A673 (cell line): ENCODE results near the gene CYTH3. TPM values are rescaled to one million over a fixed set of nuclear protein-coding genes. Genes with fewer than 3 reads are reported as not detected.

Experiments used
- BruUV-seq: library from RNA; stranded (reverse); fragments of 400-500 nt; replicated peaks from 2 replicates; lab custom pipeline; 2021; lab: Mats Ljungman, UMichigan
- CTCF ChIA-PET: fragments of 300-600 bp; sonication (Branson Sonifier 250); formaldehyde crosslinking; loops from one replicate; lab custom pipeline; 2022; ENCODE audit warnings: antibody characterized with exemption; lab: Charles Lee
- POLR2A ChIA-PET: fragments of 300-600 bp; sonication (Branson Sonifier 250); formaldehyde crosslinking; loops from one replicate; lab custom pipeline; 2022; ENCODE audit warnings: antibody characterized with exemption; ENCODE audit not compliant: low non-redundant PET; lab: Charles Lee
- DNase-seq: peaks from one replicate; pipeline ENCODE4 v3.0.0-alpha.2; 2015; ENCODE audit warnings: low spot score
- H3K27ac ChIP-seq: fragments of 200-600 bp; sonication (generic); 2 replicates; pipeline ENCODE4 v1.5.1; 2016; ENCODE audit warnings: mixed run types, low read depth, mild to moderate bottlenecking, mixed read lengths, antibody characterized with exemption, low read length; ENCODE audit not compliant: poor library complexity, severe bottlenecking
- H3K27me3 ChIP-seq: fragments of 200-600 bp; sonication (generic); replicated peaks from 2 replicates; pipeline ENCODE4 v1.6.1; 2017; ENCODE audit warnings: mixed run types, low read depth, mild to moderate bottlenecking, mixed read lengths, antibody characterized with exemption, low read length; ENCODE audit not compliant: insufficient read depth, poor library complexity
- H3K36me3 ChIP-seq: fragments of 200-600 bp; sonication (generic); 2 replicates; pipeline ENCODE4 v1.6.1; 2016; ENCODE audit warnings: mixed run types, mild to moderate bottlenecking, mixed read lengths, antibody characterized with exemption, low read length; ENCODE audit not compliant: insufficient read depth, poor library complexity, severe bottlenecking
- H3K4me1 ChIP-seq: fragments of 200-600 bp; sonication (generic); 2 replicates; pipeline ENCODE4 v1.6.1; 2017; ENCODE audit warnings: mixed run types, mild to moderate bottlenecking, mixed read lengths, antibody characterized with exemption, low read length; ENCODE audit not compliant: insufficient read depth, poor library complexity, severe bottlenecking
- H3K4me3 ChIP-seq: fragments of 200-600 bp; sonication (generic); 2 replicates; pipeline ENCODE4 v1.5.1; 2016; ENCODE audit warnings: low read depth, mixed run types, mild to moderate bottlenecking, mixed read lengths, low read length; ENCODE audit not compliant: poor library complexity, severe bottlenecking
- H3K9me3 ChIP-seq: fragments of 200-600 bp; sonication (generic); 2 replicates; pipeline ENCODE4 v1.6.1; 2016; ENCODE audit warnings: mixed run types, low read depth, mild to moderate bottlenecking, mixed read lengths, antibody characterized with exemption, low read length; ENCODE audit not compliant: poor library complexity, severe bottlenecking
- CTCF ChIP-seq: fragments of 300-800, 200-600 bp; sonication (generic); conservative IDR thresholded peaks from 2 replicates; pipeline ENCODE4 v1.5.1; 2017; ENCODE audit warnings: low read depth, mild to moderate bottlenecking, antibody characterized with exemption, low read length, moderate library complexity, mixed read lengths
- EZH2 ChIP-seq: fragments of 200-600 bp; sonication (generic); IDR thresholded peaks from 2 replicates; pipeline ENCODE4 v1.6.1; 2017; ENCODE audit warnings: borderline replicate concordance, low read depth, mild to moderate bottlenecking, mixed read lengths, antibody characterized with exemption, low read length; ENCODE audit not compliant: poor library complexity, severe bottlenecking
- intact Hi-C: fragments of 100-400 bp; cut with micrococcal nuclease; formaldehyde crosslinking; loops from one replicate; pipeline ENCODE4 v1.10.0; 2022; ENCODE audit not compliant: unreplicated experiment
- total RNA-seq: library from RNA; stranded (reverse); gene quantifications from 2 replicates; pipeline ENCODE4 v1.2.3, GENCODE V29; 2021

The CYTH3 gene
- total RNA-seq, 1 experiment from 2014 or later = 20.2 TPM

DNA sequence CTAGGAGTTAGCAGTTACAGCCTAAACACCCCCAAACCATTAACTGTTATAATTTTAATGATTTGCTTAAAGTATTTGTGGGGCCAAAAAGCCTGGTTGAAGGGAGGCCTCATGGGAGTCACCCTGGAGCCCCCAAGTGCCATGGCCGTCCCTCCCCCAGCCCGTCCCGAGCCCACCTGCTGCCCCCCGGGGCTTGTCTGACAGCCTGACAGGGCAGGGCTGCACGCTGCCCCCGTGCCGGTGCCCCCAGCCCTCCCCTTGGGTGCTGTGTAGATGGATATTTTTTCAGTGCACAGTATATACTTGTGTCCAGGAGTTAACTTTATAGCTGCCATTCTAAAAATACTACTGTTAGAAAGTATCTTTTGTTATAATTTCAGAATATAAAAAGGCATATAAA lies 108.4 kb downstream of the CYTH3 start:
- BruUV-seq = no TSS peak
- intact Hi-C loops = loop anchor here (5.0 kb wide), 1 partner anchor 108 kb away; the partner anchor contains the start of gene CYTH3
- TF ChIP-seq CTCF (no peak), EZH2 (no peak)
- Histone ChIP-seq H3K4me3 (no peak overlapping the region), H3K27ac (no peak overlapping the region), H3K36me3 (peaks cover 35% of the 10 kb centered on the region), H3K27me3 (no peaks in the 10 kb centered on the region), H3K4me1 (no peaks in the 10 kb centered on the region), H3K9me3 (no peaks in the 10 kb centered on the region)
- ChIA-PET CTCF (no interaction called here), POLR2A (no interaction called here)
- DNase-seq = no peak

DNA sequence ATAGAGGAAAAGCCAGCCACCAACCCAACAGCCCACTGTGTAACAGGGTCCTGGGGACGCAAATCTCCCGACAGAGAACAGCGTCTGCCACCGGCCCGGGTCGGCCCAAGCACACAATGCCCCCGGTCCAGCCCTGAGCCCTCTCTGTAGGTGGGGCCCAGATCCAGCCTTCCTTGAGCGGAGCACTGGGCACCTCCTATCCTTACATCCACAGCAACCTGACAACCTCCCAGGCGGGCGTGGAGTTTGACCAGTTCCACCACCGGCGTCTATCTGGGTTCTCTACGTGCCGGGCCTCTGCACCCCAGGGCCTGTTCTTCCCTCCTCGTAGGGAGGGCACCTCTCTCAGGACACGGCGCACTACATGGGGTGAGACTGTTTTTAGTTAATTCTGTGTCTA lies 109.0 kb downstream of the CYTH3 start:
- intact Hi-C loops = loop anchor here (5.0 kb wide), 1 partner anchor 109 kb away; the partner anchor contains the start of gene CYTH3
- ChIA-PET CTCF (no interaction called here), POLR2A (no interaction called here)
- no TSS peak for BruUV-seq
- Histone ChIP-seq H3K9me3 (no peaks in the 10 kb centered on the region), H3K4me1 (no peaks in the 10 kb centered on the region), H3K27me3 (no peaks in the 10 kb centered on the region), H3K36me3 (peaks cover 35% of the 10 kb centered on the region), H3K27ac (no peak overlapping the region), H3K4me3 (no peak overlapping the region)
- DNase-seq = no peak
- no peak for TF ChIP-seq CTCF
- TF ChIP-seq EZH2 = no peak

DNA sequence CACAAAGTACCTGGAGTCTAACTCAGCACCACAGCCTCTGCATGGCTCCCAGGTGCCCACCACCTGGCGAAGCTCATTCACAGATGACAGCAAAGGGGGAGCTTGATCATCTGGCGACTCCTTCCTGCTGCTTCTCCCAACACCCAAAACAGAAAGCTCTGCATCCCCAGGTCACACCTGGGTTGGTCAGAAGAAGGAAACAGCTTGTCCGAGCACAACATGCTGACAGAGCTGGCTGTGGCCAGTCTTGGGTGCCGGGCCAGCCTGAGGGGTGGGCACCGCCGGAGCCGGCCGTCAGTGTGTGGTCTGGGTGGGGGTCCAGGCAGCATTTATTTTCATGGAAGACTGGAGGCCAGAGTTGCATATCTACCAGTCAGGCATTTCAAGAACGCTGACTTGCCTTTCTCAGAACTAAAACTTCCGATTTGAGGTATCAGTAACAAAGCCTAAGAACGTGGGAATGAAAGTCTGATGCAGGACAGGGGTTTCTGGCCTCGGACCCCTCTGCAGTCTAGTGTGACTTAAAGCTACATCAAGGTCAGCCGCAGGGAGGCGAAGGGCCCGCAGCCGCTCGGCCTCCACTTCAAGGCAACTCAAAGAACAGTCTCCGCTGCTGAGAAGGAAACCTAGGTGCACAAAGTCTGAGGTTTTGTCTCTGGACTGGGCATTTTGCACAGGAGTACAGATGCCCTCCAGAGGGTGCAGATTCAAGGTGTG lies 109.6 kb downstream of the CYTH3 start:
- TF ChIP-seq CTCF (no peak), EZH2 (no peak)
- H3K4me3 ChIP-seq = no peak overlapping the region
- H3K27ac ChIP-seq = no peak overlapping the region
- no peak for DNase-seq
- no peaks in the 10 kb centered on the region for H3K9me3 ChIP-seq
- no TSS peak for BruUV-seq
- POLR2A ChIA-PET = no interaction called here
- H3K4me1 ChIP-seq = no peaks in the 10 kb centered on the region
- intact Hi-C loops = loop anchor here (5.0 kb wide), 1 partner anchor 109 kb away; the partner anchor contains the start of gene CYTH3
- CTCF ChIA-PET = no interaction called here
- peaks cover 40% of the 10 kb centered on the region for H3K36me3 ChIP-seq
- H3K27me3 ChIP-seq = no peaks in the 10 kb centered on the region
